ENCODE results near the gene SDHAF1. TPM values are rescaled to one million over a fixed set of nuclear protein-coding genes. Genes with fewer than 3 reads are reported as not detected.
A peak's percentile ranks its signal among the peaks of the same experiment; 100 is the strongest.

The SDHAF1 gene
- total RNA-seq, 1 donor from 2014 or later = 17.7 TPM

- no peak for TF ChIP-seq CTCF (IDR thresholded peaks at IDR 0.05; ENCODE audit: partially characterized antibody, unreplicated experiment)
These were observed 31.5 kb upstream of the SDHAF1 start for GRCh38 chr19:35963514-35963913.

GRCh38 chr19:35966771-35967170 lies 28.2 kb upstream of the SDHAF1 start:
- DNase-seq = no peak
- no peak overlapping the region for H3K27ac Mint-ChIP-seq (ENCODE audit: unreplicated experiment)
- no peaks in the 10 kb centered on the region for H3K4me1 Mint-ChIP-seq (ENCODE audit: low read depth, unreplicated experiment)
- no peak for TF ChIP-seq CTCF (IDR thresholded peaks at IDR 0.05; ENCODE audit: partially characterized antibody, unreplicated experiment)
- H3K36me3 Mint-ChIP-seq (ENCODE audit: unreplicated experiment) = no peaks in the 10 kb centered on the region
- H3K9me3 Mint-ChIP-seq (ENCODE audit: unreplicated experiment) = no peaks in the 10 kb centered on the region
- H3K4me3 Mint-ChIP-seq (ENCODE audit: unreplicated experiment) = no peak overlapping the region
- H3K27me3 Mint-ChIP-seq (ENCODE audit: unreplicated experiment) = peaks cover 7% of the 10 kb centered on the region

More at GRCh38 chr19:35963514-35963913, 31.5 kb upstream of the SDHAF1 start:
- no peaks in the 10 kb centered on the region for H3K9me3 Mint-ChIP-seq (ENCODE audit: unreplicated experiment)
- H3K4me3 Mint-ChIP-seq (ENCODE audit: unreplicated experiment) = no peak overlapping the region
- no peaks in the 10 kb centered on the region for H3K36me3 Mint-ChIP-seq (ENCODE audit: unreplicated experiment)
- H3K27me3 Mint-ChIP-seq (ENCODE audit: unreplicated experiment) = peaks cover 12% of the 10 kb centered on the region
- H3K4me1 Mint-ChIP-seq (ENCODE audit: low read depth, unreplicated experiment) = no peaks in the 10 kb centered on the region
- H3K27ac Mint-ChIP-seq (ENCODE audit: unreplicated experiment) = no peak overlapping the region
- no peak for DNase-seq

GRCh38 chr19:35973487-35973886 lies 21.5 kb upstream of the SDHAF1 start:
- no peak for DNase-seq
- Mint-ChIP-seq H3K4me1 (ENCODE audit: low read depth, unreplicated experiment) (peaks cover 8% of the 10 kb centered on the region), H3K27ac (ENCODE audit: unreplicated experiment) (no peak overlapping the region), H3K27me3 (ENCODE audit: unreplicated experiment) (no peaks in the 10 kb centered on the region), H3K9me3 (ENCODE audit: unreplicated experiment) (peaks cover 4% of the 10 kb centered on the region), H3K36me3 (ENCODE audit: unreplicated experiment) (no peaks in the 10 kb centered on the region), H3K4me3 (ENCODE audit: unreplicated experiment) (no peak overlapping the region)
- TF ChIP-seq CTCF (IDR thresholded peaks at IDR 0.05; ENCODE audit: partially characterized antibody, unreplicated experiment) = no peak

GRCh38 chr19:35975608-35976214 lies 19.3 kb upstream of the SDHAF1 start:
- H3K27ac Mint-ChIP-seq (ENCODE audit: unreplicated experiment) = no peak overlapping the region
- H3K27me3 Mint-ChIP-seq (ENCODE audit: unreplicated experiment) = peaks cover under 1% of the 10 kb centered on the region
- no peak for DNase-seq
- H3K9me3 Mint-ChIP-seq (ENCODE audit: unreplicated experiment) = peaks cover 4% of the 10 kb centered on the region
- no peak for TF ChIP-seq CTCF (IDR thresholded peaks at IDR 0.05; ENCODE audit: partially characterized antibody, unreplicated experiment)
- peaks cover 8% of the 10 kb centered on the region for H3K4me1 Mint-ChIP-seq (ENCODE audit: low read depth, unreplicated experiment)
- H3K4me3 Mint-ChIP-seq (ENCODE audit: unreplicated experiment) = no peak overlapping the region
- H3K36me3 Mint-ChIP-seq (ENCODE audit: unreplicated experiment) = no peaks in the 10 kb centered on the region

GRCh38 chr19:35977446-35978222 lies 17.4 kb upstream of the SDHAF1 start:
- Mint-ChIP-seq H3K4me1 (ENCODE audit: low read depth, unreplicated experiment) (peaks cover 8% of the 10 kb centered on the region), H3K4me3 (ENCODE audit: unreplicated experiment) (peak overlapping the region; percentile 20), H3K36me3 (ENCODE audit: unreplicated experiment) (no peaks in the 10 kb centered on the region), H3K9me3 (ENCODE audit: unreplicated experiment) (peaks cover 4% of the 10 kb centered on the region), H3K27ac (ENCODE audit: unreplicated experiment) (no peak overlapping the region), H3K27me3 (ENCODE audit: unreplicated experiment) (peaks cover 9% of the 10 kb centered on the region)
- peak; percentile 64 for DNase-seq
- peak; percentile 50 for TF ChIP-seq CTCF (IDR thresholded peaks at IDR 0.05; ENCODE audit: partially characterized antibody, unreplicated experiment)

All from glutamatergic neuron (in vitro differentiated cells).